HepG2 (cell line): Measurements from ENCODE around the gene TNFRSF13B. TPM values are rescaled to one million over a fixed set of nuclear protein-coding genes. Genes with fewer than 3 reads are reported as not detected.

Source experiments
- ARNT ChIP-seq: fragments of 450-650 bp; IDR thresholded peaks from 2 replicates; pipeline ENCODE4 v1.6.1; 2017
- EEA1 ChIP-seq: sonication (generic); formaldehyde crosslinking; IDR thresholded peaks from 2 replicates; pipeline ENCODE4 v1.5.1; 2020; ENCODE audit warnings: mild to moderate bottlenecking, missing genetic modification reagents, borderline replicate concordance
- ESRRA ChIP-seq: sonication (generic); formaldehyde crosslinking; IDR thresholded peaks from 2 replicates; pipeline ENCODE4 v1.5.1; 2020; ENCODE audit warnings: mild to moderate bottlenecking, low read depth, missing genetic modification reagents
- GATAD2A ChIP-seq: IDR thresholded peaks from 2 replicates; pipeline ENCODE4 v1.6.1; 2016
- PCBP1 ChIP-seq: fragments of 200-400 bp; formaldehyde crosslinking; IDR thresholded peaks from 2 replicates; pipeline ENCODE4 v1.6.1; 2017; ENCODE audit warnings: mild to moderate bottlenecking, low read depth, low read length, borderline replicate concordance
- SRF ChIP-seq: IDR thresholded peaks from 2 replicates; pipeline ENCODE4 v1.6.1; 2011; ENCODE audit warnings: mild to moderate bottlenecking, low read depth, low read length, moderate library complexity
- ZNF407 ChIP-seq: sonication (generic); formaldehyde crosslinking; IDR thresholded peaks from one replicate; pipeline ENCODE4 v1.5.1; 2020; ENCODE audit warnings: mild to moderate bottlenecking, missing genetic modification reagents; ENCODE audit errors: not compliant biosample characterization
- ZNF564 ChIP-seq: sonication (generic); formaldehyde crosslinking; IDR thresholded peaks from 2 replicates; pipeline ENCODE4 v1.8.1; 2023; ENCODE audit warnings: mild to moderate bottlenecking, missing genetic modification reagents
- polyA plus RNA-seq, 8 experiments: library from polyadenylated mRNA; depleted of rRNA in 3 of 8; stranded (reverse) in 7 of 8; unstranded in 1 of 8; fragments of >200 nt; fragmentation: Illumina TruSeq in 4 of 8; extraction: Trizol in 4 of 8; gene quantifications; 2 replicates each; pipeline versions ENCODE4 v1.2.1 to v1.2.3, GENCODE V29; 2011 to 2016; ENCODE audit warnings: low read depth in 4 of 8, missing spikeins in 1 of 8, mixed read lengths in 1 of 8; ENCODE audit not compliant: insufficient read depth in 1 of 8
- total RNA-seq, 5 experiments: library from RNA; depleted of rRNA; stranded (reverse); fragments of >200 nt; fragmentation: Illumina TruSeq; extraction: Trizol; gene quantifications; 2 replicates each; pipeline ENCODE4 v1.2.3, GENCODE V29; 2016; ENCODE audit warnings: low read depth in 1 of 5
- TF ChIP-seq, protein P1 (sequence below): sonication (generic); formaldehyde crosslinking; IDR thresholded peaks from 2 replicates; pipeline ENCODE4 v1.8.1; 2022; ENCODE audit warnings: low read depth, mild to moderate bottlenecking, missing genetic modification reagents
- TF ChIP-seq, protein P2 (sequence below): IDR thresholded peaks from 2 replicates; pipeline ENCODE4 v1.6.1; 2016; ENCODE audit warnings: missing compliant biosample characterization, missing genetic modification reagents, borderline replicate concordance
- TF ChIP-seq, protein P3 (sequence below): sonication (generic); formaldehyde crosslinking; IDR thresholded peaks from 2 replicates; pipeline ENCODE4 v1.8.1; 2023; ENCODE audit warnings: mild to moderate bottlenecking, inconsistent platforms, moderate library complexity, missing genetic modification reagents, borderline replicate concordance
- TF ChIP-seq, protein P4 (sequence below): IDR thresholded peaks from 2 replicates; pipeline ENCODE4 v1.6.1; 2016

The TNFRSF13B gene
- total and polyA plus RNA-seq, 2 of the 13 experiments (the other 11 are each of a cell fraction or from before 2014, with no cell fraction given) = not detected

DNA sequence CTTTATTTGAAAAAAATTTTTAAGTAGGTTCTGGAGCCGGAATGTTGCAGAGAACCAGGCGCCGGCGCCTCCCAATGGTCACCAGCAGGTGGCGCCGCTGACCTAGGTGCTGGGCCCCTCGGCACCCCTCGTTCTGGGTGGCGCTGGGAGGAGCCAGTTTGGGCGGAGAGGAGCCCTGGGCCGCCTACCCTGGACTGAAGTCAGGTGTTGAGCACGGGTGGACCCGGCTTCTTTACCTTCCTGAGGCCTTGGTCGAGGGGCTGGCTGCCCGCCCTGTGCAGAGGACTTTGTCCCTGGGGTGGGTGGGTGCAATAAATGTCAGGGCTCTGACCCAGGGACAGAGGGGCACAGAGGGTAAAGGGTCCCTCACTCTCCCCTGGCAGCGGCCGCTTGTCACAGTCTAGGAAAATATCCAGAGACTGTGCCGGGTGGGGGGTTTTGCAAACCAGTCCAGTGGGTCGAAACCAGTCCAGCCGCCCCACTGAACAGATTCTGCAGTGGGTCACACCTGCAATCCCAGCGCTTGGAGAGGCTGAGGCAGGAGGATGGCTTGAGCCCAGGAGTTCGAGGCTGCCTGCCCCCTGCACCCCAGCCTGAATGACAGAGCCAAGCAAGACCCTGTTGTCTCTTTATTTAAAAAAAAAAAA lies 30.1 kb upstream of the TNFRSF13B start (continued):
- TF ChIP-seq EEA1 (no peak), ARNT (no peak), SRF (no peak), GATAD2A (CRISPR knock-in tag) (0 out of 2 replicates have a peak, but pooled peaks have one; percentile 9), ZNF564 (no peak), ZNF407 (CRISPR knock-in tag) (no peak), ESRRA (no peak), PCBP1 (0 out of 2 replicates have a peak, but pooled peaks have one; percentile 26)
- TF ChIP-seq, protein P1, sequence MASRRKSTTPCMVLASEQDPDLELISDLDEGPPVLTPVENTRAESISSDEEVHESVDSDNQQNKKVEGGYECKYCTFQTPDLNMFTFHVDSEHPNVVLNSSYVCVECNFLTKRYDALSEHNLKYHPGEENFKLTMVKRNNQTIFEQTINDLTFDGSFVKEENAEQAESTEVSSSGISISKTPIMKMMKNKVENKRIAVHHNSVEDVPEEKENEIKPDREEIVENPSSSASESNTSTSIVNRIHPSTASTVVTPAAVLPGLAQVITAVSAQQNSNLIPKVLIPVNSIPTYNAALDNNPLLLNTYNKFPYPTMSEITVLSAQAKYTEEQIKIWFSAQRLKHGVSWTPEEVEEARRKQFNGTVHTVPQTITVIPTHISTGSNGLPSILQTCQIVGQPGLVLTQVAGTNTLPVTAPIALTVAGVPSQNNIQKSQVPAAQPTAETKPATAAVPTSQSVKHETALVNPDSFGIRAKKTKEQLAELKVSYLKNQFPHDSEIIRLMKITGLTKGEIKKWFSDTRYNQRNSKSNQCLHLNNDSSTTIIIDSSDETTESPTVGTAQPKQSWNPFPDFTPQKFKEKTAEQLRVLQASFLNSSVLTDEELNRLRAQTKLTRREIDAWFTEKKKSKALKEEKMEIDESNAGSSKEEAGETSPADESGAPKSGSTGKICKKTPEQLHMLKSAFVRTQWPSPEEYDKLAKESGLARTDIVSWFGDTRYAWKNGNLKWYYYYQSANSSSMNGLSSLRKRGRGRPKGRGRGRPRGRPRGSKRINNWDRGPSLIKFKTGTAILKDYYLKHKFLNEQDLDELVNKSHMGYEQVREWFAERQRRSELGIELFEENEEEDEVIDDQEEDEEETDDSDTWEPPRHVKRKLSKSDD = no peak
- TF ChIP-seq, protein P2, sequence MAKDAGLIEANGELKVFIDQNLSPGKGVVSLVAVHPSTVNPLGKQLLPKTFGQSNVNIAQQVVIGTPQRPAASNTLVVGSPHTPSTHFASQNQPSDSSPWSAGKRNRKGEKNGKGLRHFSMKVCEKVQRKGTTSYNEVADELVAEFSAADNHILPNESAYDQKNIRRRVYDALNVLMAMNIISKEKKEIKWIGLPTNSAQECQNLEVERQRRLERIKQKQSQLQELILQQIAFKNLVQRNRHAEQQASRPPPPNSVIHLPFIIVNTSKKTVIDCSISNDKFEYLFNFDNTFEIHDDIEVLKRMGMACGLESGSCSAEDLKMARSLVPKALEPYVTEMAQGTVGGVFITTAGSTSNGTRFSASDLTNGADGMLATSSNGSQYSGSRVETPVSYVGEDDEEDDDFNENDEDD (CRISPR knock-in tag) = no peak
- TF ChIP-seq, protein P3, sequence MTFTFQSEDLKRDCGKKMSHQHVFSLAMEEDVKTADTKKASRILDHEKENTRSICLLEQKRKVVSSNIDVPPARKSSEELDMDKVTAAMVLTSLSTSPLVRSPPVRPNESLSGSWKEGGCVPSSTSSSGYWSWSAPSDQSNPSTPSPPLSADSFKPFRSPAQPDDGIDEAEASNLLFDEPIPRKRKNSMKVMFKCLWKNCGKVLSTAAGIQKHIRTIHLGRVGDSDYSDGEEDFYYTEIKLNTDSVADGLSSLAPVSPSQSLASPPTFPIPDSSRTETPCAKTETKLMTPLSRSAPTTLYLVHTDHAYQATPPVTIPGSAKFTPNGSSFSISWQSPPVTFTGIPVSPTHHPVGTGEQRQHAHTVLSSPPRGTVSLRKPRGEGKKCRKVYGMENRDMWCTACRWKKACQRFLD (CRISPR knock-in tag) = no peak
- TF ChIP-seq, protein P4, sequence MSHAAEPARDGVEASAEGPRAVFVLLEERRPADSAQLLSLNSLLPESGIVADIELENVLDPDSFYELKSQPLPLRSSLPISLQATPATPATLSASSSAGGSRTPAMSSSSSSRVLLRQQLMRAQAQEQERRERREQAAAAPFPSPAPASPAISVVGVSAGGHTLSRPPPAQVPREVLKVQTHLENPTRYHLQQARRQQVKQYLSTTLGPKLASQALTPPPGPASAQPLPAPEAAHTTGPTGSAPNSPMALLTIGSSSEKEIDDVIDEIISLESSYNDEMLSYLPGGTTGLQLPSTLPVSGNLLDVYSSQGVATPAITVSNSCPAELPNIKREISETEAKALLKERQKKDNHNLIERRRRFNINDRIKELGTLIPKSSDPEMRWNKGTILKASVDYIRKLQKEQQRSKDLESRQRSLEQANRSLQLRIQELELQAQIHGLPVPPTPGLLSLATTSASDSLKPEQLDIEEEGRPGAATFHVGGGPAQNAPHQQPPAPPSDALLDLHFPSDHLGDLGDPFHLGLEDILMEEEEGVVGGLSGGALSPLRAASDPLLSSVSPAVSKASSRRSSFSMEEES (CRISPR knock-in tag) = no peak
